ENCODE measurements around the gene HDAC4. TPM values are rescaled to one million over a fixed set of nuclear protein-coding genes. Genes with fewer than 3 reads are reported as not detected.

Gene HDAC4
- total RNA-seq, 1 experiment from 2014 or later, result 32.0 TPM

DNA sequence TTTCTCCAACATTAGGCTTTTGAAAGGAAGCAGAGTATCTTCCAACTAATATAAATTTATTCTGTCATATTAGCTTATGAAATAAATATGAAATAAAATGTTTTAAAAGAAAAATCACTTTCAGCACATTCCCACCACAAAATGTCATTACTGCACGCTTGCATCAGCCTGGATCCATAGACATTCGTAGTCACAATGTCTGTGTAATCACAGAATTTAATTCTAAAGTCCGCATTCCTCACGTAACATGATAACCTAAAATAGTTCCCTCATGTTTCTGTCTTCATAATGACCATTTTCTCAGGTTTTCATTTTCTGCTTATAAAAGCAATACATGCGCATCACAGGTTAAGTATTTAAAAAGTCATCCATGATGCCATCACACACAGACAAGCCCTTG, 47.1 kb downstream of the HDAC4 start:
- Mint-ChIP-seq H3K9me3 (peaks cover 6 to 16% of the 10 kb centered on the region in 2 experiments), H3K36me3 (ENCODE audit: insufficient read depth in 1 of 3, low read depth in 3 of 3) (peaks cover 37 to 44% (median 39%) of the 10 kb centered on the region in 3 experiments), H3K27me3 (ENCODE audit: low read depth) (no peaks in the 10 kb centered on the region), H3K27ac (no peak overlapping the region), H3K4me1 (peaks cover 15 to 17% of the 10 kb centered on the region in 2 experiments), H3K4me3 (no peak overlapping the region)
- no peak overlapping the region for H4K5ac ChIP-seq (ENCODE audit: insufficient read length, low read depth, low read length)
- H2AK5ac ChIP-seq (ENCODE audit: insufficient read length, low read length), result no peak overlapping the region
- no peak overlapping the region for H3T11ph ChIP-seq (ENCODE audit: low read length)
- H3K79me1 ChIP-seq (ENCODE audit: insufficient read depth, low read depth, low read length, poor library complexity, severe bottlenecking), result no peaks in the 10 kb centered on the region
- no peak overlapping the region for H2BK15ac ChIP-seq (ENCODE audit: low read depth, low read length)
- no peaks in the 10 kb centered on the region for H3K9me3 ChIP-seq (ENCODE audit: control insufficient read depth, low read depth, low read length)
- H3K27me3 ChIP-seq (ENCODE audit: insufficient read depth, low read length), result no peaks in the 10 kb centered on the region
- no peak overlapping the region for H3K23ac ChIP-seq (ENCODE audit: insufficient read length, low read depth, low read length)
- no peak overlapping the region for H3K9ac ChIP-seq (ENCODE audit: extremely low read depth, insufficient read length, low read length)
- no peak overlapping the region for H3K27ac ChIP-seq (ENCODE audit: insufficient read length, low read depth, low read length)
- no peaks in the 10 kb centered on the region for H4K20me1 ChIP-seq (ENCODE audit: control insufficient read depth, insufficient read depth, insufficient read length)
- H4K91ac ChIP-seq (ENCODE audit: insufficient read length, low read depth, low read length), result no peak overlapping the region
- no peak overlapping the region for H3K14ac ChIP-seq (ENCODE audit: insufficient read depth, low read length)
- H2BK20ac ChIP-seq (ENCODE audit: low read depth, low read length, poor library complexity, severe bottlenecking), result no peak overlapping the region
- H2BK5ac ChIP-seq (ENCODE audit: insufficient read length, low read length), result no peak overlapping the region
- H3K4ac ChIP-seq (ENCODE audit: low read depth, low read length), result no peak overlapping the region
- no peak overlapping the region for H2BK12ac ChIP-seq (ENCODE audit: insufficient read length, low read depth, low read length)
- peaks cover 2% of the 10 kb centered on the region; the same call in 1 of the 2 replicates for H3K79me2 ChIP-seq (ENCODE audit: insufficient read depth, low read length)
- no peak for DNase-seq
- TF ChIP-seq, protein P1, sequence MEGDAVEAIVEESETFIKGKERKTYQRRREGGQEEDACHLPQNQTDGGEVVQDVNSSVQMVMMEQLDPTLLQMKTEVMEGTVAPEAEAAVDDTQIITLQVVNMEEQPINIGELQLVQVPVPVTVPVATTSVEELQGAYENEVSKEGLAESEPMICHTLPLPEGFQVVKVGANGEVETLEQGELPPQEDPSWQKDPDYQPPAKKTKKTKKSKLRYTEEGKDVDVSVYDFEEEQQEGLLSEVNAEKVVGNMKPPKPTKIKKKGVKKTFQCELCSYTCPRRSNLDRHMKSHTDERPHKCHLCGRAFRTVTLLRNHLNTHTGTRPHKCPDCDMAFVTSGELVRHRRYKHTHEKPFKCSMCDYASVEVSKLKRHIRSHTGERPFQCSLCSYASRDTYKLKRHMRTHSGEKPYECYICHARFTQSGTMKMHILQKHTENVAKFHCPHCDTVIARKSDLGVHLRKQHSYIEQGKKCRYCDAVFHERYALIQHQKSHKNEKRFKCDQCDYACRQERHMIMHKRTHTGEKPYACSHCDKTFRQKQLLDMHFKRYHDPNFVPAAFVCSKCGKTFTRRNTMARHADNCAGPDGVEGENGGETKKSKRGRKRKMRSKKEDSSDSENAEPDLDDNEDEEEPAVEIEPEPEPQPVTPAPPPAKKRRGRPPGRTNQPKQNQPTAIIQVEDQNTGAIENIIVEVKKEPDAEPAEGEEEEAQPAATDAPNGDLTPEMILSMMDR (conservative IDR thresholded peaks at IDR 0.05), result no peak
- no peak overlapping the region for H3K56ac ChIP-seq (ENCODE audit: insufficient read length, low read depth, low read length)
- H3K23me2 ChIP-seq (ENCODE audit: insufficient read length, low read depth, low read length, poor library complexity, severe bottlenecking), result no peaks in the 10 kb centered on the region
- no peak overlapping the region for H4K8ac ChIP-seq (replicated peaks; ENCODE audit: insufficient read length, low read depth, low read length)
- H3K4me1 ChIP-seq (ENCODE audit: insufficient read depth, low read length), result no peaks in the 10 kb centered on the region
- H3K18ac ChIP-seq (ENCODE audit: insufficient read length, low read depth, low read length), result no peak overlapping the region
- no peak overlapping the region for H3K4me2 ChIP-seq (ENCODE audit: insufficient read depth, insufficient read length, low read length)
- H2BK120ac ChIP-seq (ENCODE audit: low read depth, low read length, poor library complexity, severe bottlenecking), result no peak overlapping the region
- no peak overlapping the region for H2AFZ ChIP-seq (ENCODE audit: low read length)
- WGBS (ENCODE audit: extremely low coverage, insufficient read length, low lambda C conversion rate), result no CpG with 5 or more reads among the region's 5 CpGs
